ENCODE measurements around the gene SLC33A1. TPM values are rescaled to one million over a fixed set of nuclear protein-coding genes. Genes with fewer than 3 reads are reported as not detected.
A peak's percentile ranks its signal among the peaks of the same experiment; 100 is the strongest.
"Not testable (repeated sequence)": the region's sequence is repeated elsewhere in the genome, so short reads cannot be mapped to it uniquely, and the experiment has no call there.

SLC33A1 gene
- total RNA-seq, 1 experiment from 2014 or later, result 65.6 TPM

GRCh38 chr3:155847993-155848392 is 6.2 kb downstream of the SLC33A1 start:
- intact Hi-C loops (cut with micrococcal nuclease), result no loop called here
- peaks cover 19% of the 10 kb centered on the region for H3K4me1 Mint-ChIP-seq (ENCODE audit: insufficient read depth, unreplicated experiment)

GRCh38 chr3:155846119-155846518 is 8.1 kb downstream of the SLC33A1 start:
- Mint-ChIP-seq H3K36me3 (ENCODE audit: insufficient read depth, unreplicated experiment) (peaks cover 18% of the 10 kb centered on the region), H3K27ac (ENCODE audit: low read depth, unreplicated experiment) (no peak overlapping the region), H3K4me1 (ENCODE audit: insufficient read depth, unreplicated experiment) (peaks cover 19% of the 10 kb centered on the region), H3K4me3 (ENCODE audit: unreplicated experiment) (no peak overlapping the region), H3K27me3 (ENCODE audit: insufficient read depth, unreplicated experiment) (no peaks in the 10 kb centered on the region), H3K9me3 (ENCODE audit: unreplicated experiment) (no peaks in the 10 kb centered on the region)
- BruUV-seq (replicated peaks), result no TSS peak
- no peak for TF ChIP-seq CTCF (IDR thresholded peaks at IDR 0.05; ENCODE audit: unreplicated experiment)
- ChIA-PET POLR2A (interaction anchor here (0.8 to 0.9 kb wide), 2 partner anchors 24 to 26 kb away, joined by 3 read pairs; no protein-coding TSS in a partner anchor), CTCF (no interaction called here)
- DNase-seq (ENCODE audit: unreplicated experiment), result no peak
- intact Hi-C loops (cut with micrococcal nuclease), result no loop called here

More at GRCh38 chr3:155847993-155848392, 6.2 kb downstream of the SLC33A1 start:
- CTCF ChIA-PET, result interaction anchor here (0.7 kb wide), 1 partner anchor 24 kb away, joined by 3 read pairs; no protein-coding TSS in a partner anchor
- no peak for DNase-seq (ENCODE audit: unreplicated experiment)
- POLR2A ChIA-PET, result interaction anchor here (0.7 kb wide), 1 partner anchor 19 kb away, joined by 3 read pairs; no protein-coding TSS in a partner anchor
- no peak for TF ChIP-seq CTCF (IDR thresholded peaks at IDR 0.05; ENCODE audit: unreplicated experiment)
- H3K4me3 Mint-ChIP-seq (ENCODE audit: unreplicated experiment), result no peak overlapping the region
- H3K27me3 Mint-ChIP-seq (ENCODE audit: insufficient read depth, unreplicated experiment), result no peaks in the 10 kb centered on the region
- no TSS peak for BruUV-seq (replicated peaks)
- peaks cover 13% of the 10 kb centered on the region for H3K36me3 Mint-ChIP-seq (ENCODE audit: insufficient read depth, unreplicated experiment)
- H3K27ac Mint-ChIP-seq (ENCODE audit: low read depth, unreplicated experiment), result no peak overlapping the region
- no peaks in the 10 kb centered on the region for H3K9me3 Mint-ChIP-seq (ENCODE audit: unreplicated experiment)

- Mint-ChIP-seq H3K27ac (ENCODE audit: low read depth, unreplicated experiment) (no peak overlapping the region), H3K9me3 (ENCODE audit: unreplicated experiment) (no peaks in the 10 kb centered on the region), H3K4me3 (ENCODE audit: unreplicated experiment) (no peak overlapping the region), H3K27me3 (ENCODE audit: insufficient read depth, unreplicated experiment) (no peaks in the 10 kb centered on the region), H3K4me1 (ENCODE audit: insufficient read depth, unreplicated experiment) (peaks cover 19% of the 10 kb centered on the region), H3K36me3 (ENCODE audit: insufficient read depth, unreplicated experiment) (peaks cover 18% of the 10 kb centered on the region)
- ChIA-PET POLR2A (interaction anchor here (1.2 kb wide), 1 partner anchor 10 kb away, joined by 6 read pairs; no protein-coding TSS in a partner anchor), CTCF (no interaction called here)
- TSS peak; percentile 0 for BruUV-seq (replicated peaks)
- intact Hi-C loops (cut with micrococcal nuclease), result no loop called here
- TF ChIP-seq CTCF (IDR thresholded peaks at IDR 0.05; ENCODE audit: unreplicated experiment), result no peak
- DNase-seq (ENCODE audit: unreplicated experiment), result no peak
Observed at GRCh38 chr3:155843569-155843968, 10.7 kb downstream of the SLC33A1 start.

GRCh38 chr3:155835341-155836071 is 18.7 kb downstream of the SLC33A1 start:
- H3K9me3 Mint-ChIP-seq (ENCODE audit: unreplicated experiment), result no peaks in the 10 kb centered on the region

GRCh38 chr3:155828490-155829098 is 25.6 kb downstream of the SLC33A1 start:
- POLR2A ChIA-PET, result not testable (repeated sequence)

More at GRCh38 chr3:155835341-155836071, 18.7 kb downstream of the SLC33A1 start:
- intact Hi-C loops (cut with micrococcal nuclease), result no loop called here
- H3K27me3 Mint-ChIP-seq (ENCODE audit: insufficient read depth, unreplicated experiment), result no peaks in the 10 kb centered on the region
- peaks cover 44% of the 10 kb centered on the region for H3K36me3 Mint-ChIP-seq (ENCODE audit: insufficient read depth, unreplicated experiment)
- CTCF ChIA-PET, result interaction anchor here (0.7 to 1.5 kb wide), 3 partner anchors 18 to 129 kb away, joined by 3 to 8 read pairs (median 6); partner anchors contain the start of gene C3orf33
- H3K4me3 Mint-ChIP-seq (ENCODE audit: unreplicated experiment), result no peak overlapping the region
- BruUV-seq (replicated peaks), result no TSS peak
- POLR2A ChIA-PET, result interaction anchor here (0.6 kb wide), 1 partner anchor 12 kb away, joined by 4 read pairs; no protein-coding TSS in a partner anchor
- H3K27ac Mint-ChIP-seq (ENCODE audit: low read depth, unreplicated experiment), result no peak overlapping the region
- TF ChIP-seq CTCF (IDR thresholded peaks at IDR 0.05; ENCODE audit: unreplicated experiment), result no peak
- no peaks in the 10 kb centered on the region for H3K4me1 Mint-ChIP-seq (ENCODE audit: insufficient read depth, unreplicated experiment)
- no peak for DNase-seq (ENCODE audit: unreplicated experiment)

More at GRCh38 chr3:155828490-155829098, 25.6 kb downstream of the SLC33A1 start:
- H3K4me3 Mint-ChIP-seq (ENCODE audit: unreplicated experiment); H3K27me3 Mint-ChIP-seq (ENCODE audit: insufficient read depth, unreplicated experiment); H3K27ac Mint-ChIP-seq (ENCODE audit: low read depth, unreplicated experiment); H3K4me1 Mint-ChIP-seq (ENCODE audit: insufficient read depth, unreplicated experiment); BruUV-seq (replicated peaks); DNase-seq (ENCODE audit: unreplicated experiment); H3K9me3 Mint-ChIP-seq (ENCODE audit: unreplicated experiment); intact Hi-C loops (cut with micrococcal nuclease): not testable (repeated sequence)
- CTCF ChIA-PET, result interaction anchor here (1.4 to 1.6 kb wide), 3 partner anchors 22 to 76 kb away, joined by 3 to 14 read pairs (median 4); partner anchors contain the start of gene C3orf33
- H3K36me3 Mint-ChIP-seq (ENCODE audit: insufficient read depth, unreplicated experiment), result peaks cover 67% of the 10 kb centered on the region

Measured in MCF 10A (cell line).